ENCODE measurements around the gene ZNF544.

Gene ZNF544

DNA sequence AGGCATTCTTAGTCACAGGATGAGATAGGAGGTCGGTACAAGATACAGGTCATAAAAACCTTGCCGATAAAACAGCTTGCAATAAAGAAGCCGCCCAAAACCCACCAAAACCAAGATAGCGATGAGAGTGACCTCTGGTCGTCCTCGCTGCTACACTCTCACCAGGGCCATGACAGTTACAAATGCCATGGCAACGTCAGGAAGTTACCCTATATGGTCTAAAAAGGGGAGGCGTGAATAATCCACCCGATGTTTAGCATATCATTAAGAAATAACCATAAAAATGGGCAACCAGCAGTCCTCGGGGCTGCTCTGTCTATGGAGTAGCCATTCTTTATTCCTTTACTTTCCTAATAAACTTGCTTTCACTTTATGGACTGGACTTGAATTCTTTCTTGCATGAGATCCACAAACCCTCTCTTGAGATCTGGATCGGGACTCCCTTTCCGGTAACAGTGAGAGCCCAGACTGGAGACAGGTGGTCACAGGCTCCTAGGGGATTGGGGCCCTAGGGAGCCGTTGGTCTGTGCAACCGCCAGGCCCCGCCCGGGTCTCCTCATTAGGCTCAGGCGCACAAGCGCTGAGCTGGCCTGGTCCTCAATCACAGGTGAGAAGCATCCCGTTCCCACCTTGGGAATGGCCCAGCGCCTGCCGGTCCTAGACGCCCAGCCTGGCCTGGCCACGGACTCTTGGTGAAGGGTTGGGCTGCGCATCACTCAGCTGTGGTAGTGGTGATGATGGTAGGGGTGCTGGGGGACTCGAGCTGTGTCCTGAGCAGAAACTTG, 10.9 kb upstream of the ZNF544 start:
- H3K4me3 ChIP-seq (ENCODE audit: low read depth, low read length): no peak overlapping the region
- TF ChIP-seq, protein P1, sequence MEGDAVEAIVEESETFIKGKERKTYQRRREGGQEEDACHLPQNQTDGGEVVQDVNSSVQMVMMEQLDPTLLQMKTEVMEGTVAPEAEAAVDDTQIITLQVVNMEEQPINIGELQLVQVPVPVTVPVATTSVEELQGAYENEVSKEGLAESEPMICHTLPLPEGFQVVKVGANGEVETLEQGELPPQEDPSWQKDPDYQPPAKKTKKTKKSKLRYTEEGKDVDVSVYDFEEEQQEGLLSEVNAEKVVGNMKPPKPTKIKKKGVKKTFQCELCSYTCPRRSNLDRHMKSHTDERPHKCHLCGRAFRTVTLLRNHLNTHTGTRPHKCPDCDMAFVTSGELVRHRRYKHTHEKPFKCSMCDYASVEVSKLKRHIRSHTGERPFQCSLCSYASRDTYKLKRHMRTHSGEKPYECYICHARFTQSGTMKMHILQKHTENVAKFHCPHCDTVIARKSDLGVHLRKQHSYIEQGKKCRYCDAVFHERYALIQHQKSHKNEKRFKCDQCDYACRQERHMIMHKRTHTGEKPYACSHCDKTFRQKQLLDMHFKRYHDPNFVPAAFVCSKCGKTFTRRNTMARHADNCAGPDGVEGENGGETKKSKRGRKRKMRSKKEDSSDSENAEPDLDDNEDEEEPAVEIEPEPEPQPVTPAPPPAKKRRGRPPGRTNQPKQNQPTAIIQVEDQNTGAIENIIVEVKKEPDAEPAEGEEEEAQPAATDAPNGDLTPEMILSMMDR (IDR thresholded peaks at IDR 0.05; ENCODE audit: insufficient read depth, low read depth, low read length, missing control alignments): no peak
- no peak for DNase-seq (ENCODE audit: low read depth)

- peak; percentile 56 for DNase-seq (ENCODE audit: low read depth)
- TF ChIP-seq, protein P1 (IDR thresholded peaks at IDR 0.05; ENCODE audit: insufficient read depth, low read depth, low read length, missing control alignments): peak; percentile 22
- H3K4me3 ChIP-seq (ENCODE audit: low read depth, low read length): no peak overlapping the region
These were observed 9.8 kb upstream of the ZNF544 start for GRCh38 chr19:58218899-58219298.

DNA sequence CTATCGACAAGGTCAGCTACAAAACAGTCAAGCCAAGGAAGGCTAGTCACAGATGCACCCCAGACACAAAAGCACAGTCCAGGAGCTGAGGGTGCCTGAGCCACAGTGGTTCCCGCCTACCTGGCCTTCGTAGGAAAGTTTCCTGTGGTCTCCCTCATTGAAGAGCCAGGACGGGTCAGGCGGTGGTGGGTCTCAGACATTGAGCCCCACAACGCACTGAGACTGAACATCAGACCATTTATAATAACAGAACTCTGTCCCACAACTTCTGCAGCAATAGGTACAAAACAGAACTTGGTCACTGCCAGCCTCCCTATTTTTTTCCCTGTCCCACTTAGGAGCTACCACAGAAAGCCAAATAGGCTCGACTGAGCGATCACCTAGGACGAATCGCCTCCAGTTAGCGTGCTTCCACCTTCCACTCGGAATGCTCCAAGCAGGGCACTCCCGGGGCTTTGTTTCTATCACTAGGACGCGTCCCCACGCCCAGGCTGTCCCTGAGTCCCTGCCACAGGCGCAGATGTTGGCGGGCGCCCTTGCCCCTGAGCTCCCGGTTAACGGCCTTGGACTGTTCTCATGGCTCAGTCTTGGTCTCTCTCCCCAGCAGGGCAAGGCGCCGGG, 640 bp upstream of the ZNF544 start:
- DNase-seq (ENCODE audit: low read depth): peak; percentile 10
- H3K4me3 ChIP-seq (ENCODE audit: low read depth, low read length): peak overlapping the region; percentile 89

DNA sequence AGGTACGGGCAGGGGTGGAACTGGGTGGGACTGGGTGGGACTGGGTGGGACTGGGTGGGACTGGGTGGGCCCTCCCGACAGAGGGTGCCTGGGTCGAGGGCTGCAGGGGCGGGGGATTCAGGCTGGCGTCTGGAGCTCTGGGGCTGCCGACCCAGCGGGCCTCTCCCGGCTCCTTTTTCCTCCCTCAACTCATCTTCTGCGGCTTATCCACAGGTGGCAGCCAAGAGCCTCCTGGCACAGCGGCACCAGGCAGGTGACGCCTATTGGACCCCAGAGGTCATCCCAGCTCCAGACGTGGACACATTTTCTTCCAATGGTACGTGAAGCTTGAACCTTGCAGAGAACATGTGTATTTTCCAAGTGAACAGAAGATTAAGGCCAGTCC, 533 bp downstream of the ZNF544 start:
- TF ChIP-seq, protein P1 (IDR thresholded peaks at IDR 0.05; ENCODE audit: insufficient read depth, low read depth, low read length, missing control alignments): peak; percentile 32
- peak overlapping the region; percentile 89 for H3K4me3 ChIP-seq (ENCODE audit: low read depth, low read length)
- DNase-seq (ENCODE audit: low read depth): peak; percentile 48

More for the DNA sequence above, 640 bp upstream of the ZNF544 start:
- TF ChIP-seq, protein P1 (IDR thresholded peaks at IDR 0.05; ENCODE audit: insufficient read depth, low read depth, low read length, missing control alignments): no peak

DNA sequence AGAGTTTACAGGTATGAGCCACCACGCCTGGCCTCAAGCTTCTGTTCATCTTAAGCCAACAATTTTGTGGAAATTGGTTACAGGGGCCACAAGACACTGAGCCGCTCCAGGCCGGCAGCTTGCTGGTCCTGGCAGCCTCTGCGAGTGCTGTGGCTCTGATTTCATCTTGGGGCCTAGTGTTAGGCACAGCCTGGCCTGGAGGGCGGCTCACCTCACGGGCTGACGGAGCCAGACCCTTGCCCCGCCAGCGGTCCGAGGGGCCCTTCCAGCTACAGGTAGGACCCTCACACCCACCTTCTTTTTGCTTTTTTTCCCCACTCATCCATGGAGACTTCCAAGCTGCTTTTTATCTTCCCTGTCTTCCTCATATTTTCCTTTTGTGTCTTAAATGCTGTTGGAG, 8.6 kb downstream of the ZNF544 start:
- no peak overlapping the region for H3K4me3 ChIP-seq (ENCODE audit: low read depth, low read length)
- TF ChIP-seq, protein P1 (IDR thresholded peaks at IDR 0.05; ENCODE audit: insufficient read depth, low read depth, low read length, missing control alignments): no peak
- DNase-seq (ENCODE audit: low read depth): no peak

DNA sequence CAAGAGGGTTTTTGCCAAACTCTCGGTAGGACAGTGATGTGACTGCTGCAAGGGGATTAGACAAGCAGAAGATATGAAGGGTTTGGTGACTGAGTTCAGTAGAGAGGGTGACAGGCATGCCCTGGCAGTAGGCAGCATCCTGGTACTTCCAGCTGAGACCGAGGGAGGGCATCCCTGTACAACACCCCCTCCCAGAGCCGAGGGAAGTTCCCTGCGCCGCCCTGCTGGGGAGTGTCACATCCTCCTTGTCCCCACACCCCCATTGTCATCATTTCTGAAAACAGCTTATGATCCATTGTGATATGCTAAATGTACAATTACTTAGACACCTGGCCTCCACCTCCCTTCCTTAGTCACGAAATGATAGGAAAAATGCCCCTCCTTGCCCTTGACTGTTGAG, 14.6 kb downstream of the ZNF544 start:
- DNase-seq (ENCODE audit: low read depth): no peak
- TF ChIP-seq, protein P1 (IDR thresholded peaks at IDR 0.05; ENCODE audit: insufficient read depth, low read depth, low read length, missing control alignments): no peak
- no peak overlapping the region for H3K4me3 ChIP-seq (ENCODE audit: low read depth, low read length)
